Measurements from ENCODE around the gene ANKRD53. TPM values are rescaled to one million over a fixed set of nuclear protein-coding genes. Genes with fewer than 3 reads are reported as not detected.

The ANKRD53 gene
- total RNA-seq, 1 experiment from 2014 or later = not detected

GRCh38 chr2:70939001-70939838 is 39.2 kb upstream of the ANKRD53 start:
- DNase-seq (ENCODE audit: low read depth in 1 of 2, low spot score in 2 of 2) = peak in 1 of 2 experiments; percentile 34
- Histone ChIP-seq H3K4me3 (no peak overlapping the region), H3K36me3 (no peaks in the 10 kb centered on the region), H3K27ac (no peak overlapping the region), H3K27me3 (replicated peaks) (no peaks in the 10 kb centered on the region; the same call in 1 of the 2 replicates), H3K9me3 (replicated peaks) (no peaks in the 10 kb centered on the region), H3K4me1 (replicated peaks) (no peaks in the 10 kb centered on the region)

- Histone ChIP-seq H3K27ac (no peak overlapping the region), H3K4me1 (replicated peaks) (no peaks in the 10 kb centered on the region), H3K9me3 (replicated peaks) (no peaks in the 10 kb centered on the region), H3K36me3 (no peaks in the 10 kb centered on the region), H3K4me3 (no peak overlapping the region), H3K27me3 (replicated peaks) (no peaks in the 10 kb centered on the region; the same call in 1 of the 2 replicates)
- DNase-seq (ENCODE audit: low read depth in 1 of 2, low spot score in 2 of 2) = no peak
Observed at GRCh38 chr2:70939839-70940580, 38.4 kb upstream of the ANKRD53 start.

- no peak overlapping the region for H3K4me3 ChIP-seq
- no peak overlapping the region for H3K27ac ChIP-seq
- no peak for DNase-seq (ENCODE audit: low read depth in 1 of 2, low spot score in 2 of 2)
- H3K36me3 ChIP-seq = no peaks in the 10 kb centered on the region
- no peaks in the 10 kb centered on the region; the same call in 1 of the 2 replicates for H3K27me3 ChIP-seq (replicated peaks)
- no peaks in the 10 kb centered on the region for H3K4me1 ChIP-seq (replicated peaks)
- no peaks in the 10 kb centered on the region for H3K9me3 ChIP-seq (replicated peaks)
Observed at GRCh38 chr2:70941186-70941585, 37.2 kb upstream of the ANKRD53 start.

- Histone ChIP-seq H3K27ac (no peak overlapping the region), H3K27me3 (replicated peaks) (no peaks in the 10 kb centered on the region; the same call in 1 of the 2 replicates), H3K4me1 (replicated peaks) (no peaks in the 10 kb centered on the region)
Observed at GRCh38 chr2:70941701-70942100, 36.7 kb upstream of the ANKRD53 start.

GRCh38 chr2:70942396-70943204 is 35.8 kb upstream of the ANKRD53 start:
- H3K4me3 ChIP-seq = no peak overlapping the region
- no peaks in the 10 kb centered on the region for H3K36me3 ChIP-seq
- H3K27me3 ChIP-seq (replicated peaks) = no peaks in the 10 kb centered on the region; the same call in 1 of the 2 replicates
- no peak for DNase-seq (ENCODE audit: low read depth in 1 of 2, low spot score in 2 of 2)
- H3K4me1 ChIP-seq (replicated peaks) = peaks cover under 1% of the 10 kb centered on the region; the same call in 1 of the 2 replicates
- no peak overlapping the region for H3K27ac ChIP-seq
- no peaks in the 10 kb centered on the region for H3K9me3 ChIP-seq (replicated peaks)

More at GRCh38 chr2:70941701-70942100, 36.7 kb upstream of the ANKRD53 start:
- no peaks in the 10 kb centered on the region for H3K36me3 ChIP-seq
- no peaks in the 10 kb centered on the region for H3K9me3 ChIP-seq (replicated peaks)
- DNase-seq (ENCODE audit: low read depth in 1 of 2, low spot score in 2 of 2) = no peak
- H3K4me3 ChIP-seq = no peak overlapping the region

- Histone ChIP-seq H3K27ac (no peak overlapping the region), H3K27me3 (replicated peaks) (no peaks in the 10 kb centered on the region; the same call in 1 of the 2 replicates), H3K4me3 (no peak overlapping the region), H3K36me3 (no peaks in the 10 kb centered on the region), H3K4me1 (replicated peaks) (peaks cover 8% of the 10 kb centered on the region; the same call in 1 of the 2 replicates), H3K9me3 (replicated peaks) (no peaks in the 10 kb centered on the region)
- DNase-seq (ENCODE audit: low read depth in 1 of 2, low spot score in 2 of 2) = no peak
Observed at GRCh38 chr2:70943205-70943871, 35.1 kb upstream of the ANKRD53 start.

DNA sequence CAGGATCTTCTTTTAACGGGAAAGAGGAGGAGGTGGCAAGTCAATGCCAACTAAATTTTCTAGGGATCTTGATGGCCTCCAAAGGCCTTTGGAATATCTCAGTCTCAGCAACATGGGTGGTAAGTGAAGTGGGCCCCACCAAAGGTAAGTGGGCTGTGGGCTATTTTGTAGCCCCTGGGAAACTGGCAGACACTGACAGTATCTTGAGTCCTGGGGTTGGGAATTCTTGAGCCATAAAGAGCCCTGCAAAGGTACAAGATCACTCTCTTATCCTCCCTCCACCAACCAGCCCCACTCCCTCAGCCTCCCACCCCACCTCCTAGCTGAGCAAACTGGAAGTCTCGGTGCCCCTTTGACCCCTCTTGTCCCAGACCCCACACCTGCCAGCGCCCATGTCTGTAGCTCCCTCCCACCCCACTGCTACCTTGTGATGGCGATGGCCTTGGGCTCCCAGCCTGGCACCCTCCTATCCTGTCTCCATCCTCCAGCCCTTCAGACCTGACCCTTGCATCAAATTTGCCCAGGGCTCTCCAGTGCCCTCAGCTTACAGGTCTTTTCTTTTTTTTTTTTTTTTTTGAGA is 34.2 kb upstream of the ANKRD53 start:
- Histone ChIP-seq H3K27ac (no peak overlapping the region), H3K4me1 (replicated peaks) (peaks cover 8% of the 10 kb centered on the region; the same call in 1 of the 2 replicates), H3K4me3 (no peak overlapping the region), H3K36me3 (no peaks in the 10 kb centered on the region), H3K27me3 (replicated peaks) (no peaks in the 10 kb centered on the region; the same call in 1 of the 2 replicates), H3K9me3 (replicated peaks) (no peaks in the 10 kb centered on the region)
- DNase-seq (ENCODE audit: low read depth in 1 of 2, low spot score in 2 of 2) = no peak

- no peak overlapping the region for H3K27ac ChIP-seq
- H3K4me3 ChIP-seq = no peak overlapping the region
- H3K36me3 ChIP-seq = no peaks in the 10 kb centered on the region
- no peaks in the 10 kb centered on the region for H3K9me3 ChIP-seq (replicated peaks)
- H3K4me1 ChIP-seq (replicated peaks) = peaks cover 8% of the 10 kb centered on the region; the same call in 1 of the 2 replicates
- no peaks in the 10 kb centered on the region; the same call in 1 of the 2 replicates for H3K27me3 ChIP-seq (replicated peaks)
- DNase-seq (ENCODE audit: low read depth in 1 of 2, low spot score in 2 of 2) = peak; percentile 24 to 42
Observed at GRCh38 chr2:70946832-70947442, 31.5 kb upstream of the ANKRD53 start.

- Histone ChIP-seq H3K27me3 (replicated peaks) (peaks cover 3% of the 10 kb centered on the region; the same call in 1 of the 2 replicates), H3K9me3 (replicated peaks) (no peaks in the 10 kb centered on the region), H3K36me3 (no peaks in the 10 kb centered on the region), H3K4me3 (no peak overlapping the region), H3K27ac (no peak overlapping the region), H3K4me1 (replicated peaks) (peaks cover 8% of the 10 kb centered on the region; the same call in 1 of the 2 replicates)
- DNase-seq (ENCODE audit: low read depth in 1 of 2, low spot score in 2 of 2) = peak; percentile 7 to 30
Observed at GRCh38 chr2:70947556-70948184, 30.8 kb upstream of the ANKRD53 start.

- DNase-seq (ENCODE audit: low read depth in 1 of 2, low spot score in 2 of 2) = peak; percentile 55 to 79
- H3K27ac ChIP-seq = no peak overlapping the region
- no peaks in the 10 kb centered on the region for H3K9me3 ChIP-seq (replicated peaks)
- peaks cover 8% of the 10 kb centered on the region; the same call in 1 of the 2 replicates for H3K4me1 ChIP-seq (replicated peaks)
- no peak overlapping the region for H3K4me3 ChIP-seq
- H3K36me3 ChIP-seq = no peaks in the 10 kb centered on the region
- H3K27me3 ChIP-seq (replicated peaks) = peaks cover 8% of the 10 kb centered on the region
Observed at GRCh38 chr2:70948337-70949003, 30.0 kb upstream of the ANKRD53 start.

GRCh38 chr2:70949086-70949485 is 29.3 kb upstream of the ANKRD53 start:
- Histone ChIP-seq H3K27me3 (replicated peaks) (peaks cover 15% of the 10 kb centered on the region), H3K27ac (no peak overlapping the region), H3K4me1 (replicated peaks) (peaks cover 8% of the 10 kb centered on the region; the same call in 1 of the 2 replicates), H3K36me3 (no peaks in the 10 kb centered on the region), H3K4me3 (no peak overlapping the region), H3K9me3 (replicated peaks) (no peaks in the 10 kb centered on the region)
- no peak for DNase-seq (ENCODE audit: low read depth in 1 of 2, low spot score in 2 of 2)

Measured in SJSA1 (cell line).